Ascending aorta (tissue), 2 donors: ENCODE results near the gene DLG1. TPM values are rescaled to one million over a fixed set of nuclear protein-coding genes. Genes with fewer than 3 reads are reported as not detected.

Experiments
- DNase-seq, 2 donors: peaks; one replicate each; pipeline ENCODE4 v3.0.0-alpha.2; 2019; ENCODE audit warnings: low spot score in 2 of 2
- H3K27ac ChIP-seq, 2 donors: fragments of 200-600 bp; sonication (generic); one replicate each; pipeline ENCODE4 v1.5.1; 2016 to 2017; ENCODE audit warnings: mild to moderate bottlenecking in 1 of 2
- H3K27me3 ChIP-seq: fragments of 200-600 bp; sonication (generic); one replicate; pipeline ENCODE4 v1.5.1; 2017
- H3K36me3 ChIP-seq, 2 donors: fragments of 200-600 bp; sonication (generic); one replicate each; pipeline ENCODE4 v1.5.1; 2016
- H3K4me1 ChIP-seq, 2 donors: fragments of 200-600 bp; sonication (generic); one replicate each; pipeline ENCODE4 v1.5.1; 2016 to 2017; ENCODE audit warnings: mild to moderate bottlenecking in 1 of 2
- H3K4me3 ChIP-seq, 2 donors: fragments of 200-600 bp; sonication (generic); one replicate each; pipeline ENCODE4 v1.5.1; 2016 to 2017; ENCODE audit warnings: mild to moderate bottlenecking in 1 of 2
- H3K9me3 ChIP-seq, 2 donors: fragments of 200-600 bp; sonication (generic); one replicate each; pipeline ENCODE4 v1.5.1; 2016
- CTCF ChIP-seq, 3 experiments: fragments of 200-600 bp in 2 of 3; fragments of 450-650 bp in 1 of 3; sonication (generic) in 2 of 3; IDR thresholded peaks; one replicate each; pipeline ENCODE4 v1.5.1; 2016 to 2019; ENCODE audit warnings: antibody characterized with exemption in 3 of 3, mild to moderate bottlenecking in 1 of 3, moderate library complexity in 1 of 3
- intact Hi-C: fragments of 100-400 bp; cut with DNase I; formaldehyde crosslinking; loops from one replicate; pipeline ENCODE4 v1.15.1; 2023
- total RNA-seq: library from RNA; depleted of rRNA; stranded (reverse); fragments of >200 nt; gene quantifications from one replicate; pipeline ENCODE4 v1.1.0, GENCODE V29; 2016

The DLG1 gene
- total RNA-seq, 1 donor from 2014 or later, result 31.0 TPM

GRCh38 chr3:197237897-197238296 lies 60.5 kb downstream of the DLG1 start:
- DNase-seq, result no peak
- Histone ChIP-seq H3K27ac (no peak overlapping the region), H3K36me3 (no peaks in the 10 kb centered on the region), H3K4me1 (no peaks in the 10 kb centered on the region), H3K4me3 (no peak overlapping the region), H3K9me3 (peaks cover 3 to 38% of the 10 kb centered on the region in 2 donors), H3K27me3 (no peaks in the 10 kb centered on the region)
- intact Hi-C loops, result no loop called here
- no peak for TF ChIP-seq CTCF (IDR thresholded peaks at IDR 0.05)

DNA sequence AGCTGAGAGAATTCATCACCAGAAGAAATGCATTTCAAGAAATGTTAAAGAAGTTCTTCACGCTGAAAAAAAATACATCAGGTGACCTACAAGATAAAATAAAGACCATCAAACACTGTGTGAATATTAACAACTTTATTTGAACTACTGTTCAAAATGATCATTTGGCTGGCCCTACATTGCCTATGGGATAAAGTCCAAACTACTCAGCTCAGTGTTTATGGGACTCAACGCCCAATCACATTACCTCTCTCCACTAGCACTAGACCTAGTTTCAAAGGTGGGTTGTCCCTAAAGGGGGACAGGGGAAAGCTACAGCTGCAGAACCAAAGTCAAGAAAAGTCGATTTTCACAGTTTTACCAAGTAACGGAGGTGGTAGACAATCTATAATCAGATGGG lies 62.0 kb downstream of the DLG1 start:
- TF ChIP-seq CTCF (IDR thresholded peaks at IDR 0.05), result no peak

GRCh38 chr3:197234947-197235914 lies 63.2 kb downstream of the DLG1 start:
- Histone ChIP-seq H3K27ac (no peak overlapping the region), H3K36me3 (no peaks in the 10 kb centered on the region), H3K9me3 (peaks cover 0 to 16% of the 10 kb centered on the region in 2 donors), H3K4me1 (no peaks in the 10 kb centered on the region), H3K27me3 (no peaks in the 10 kb centered on the region), H3K4me3 (no peak overlapping the region)
- TF ChIP-seq CTCF (IDR thresholded peaks at IDR 0.05), result no peak
- DNase-seq, result no peak
- intact Hi-C loops, result no loop called here

More for the DNA sequence above, 62.0 kb downstream of the DLG1 start:
- Histone ChIP-seq H3K9me3 (peaks cover 0 to 23% of the 10 kb centered on the region in 2 donors), H3K27ac (no peak overlapping the region), H3K36me3 (no peaks in the 10 kb centered on the region), H3K4me1 (no peaks in the 10 kb centered on the region), H3K27me3 (no peaks in the 10 kb centered on the region), H3K4me3 (no peak overlapping the region)
- intact Hi-C loops, result no loop called here
- no peak for DNase-seq

- no peaks in the 10 kb centered on the region for H3K36me3 ChIP-seq
- H3K4me3 ChIP-seq, result no peak overlapping the region
- no peaks in the 10 kb centered on the region for H3K4me1 ChIP-seq
- H3K27ac ChIP-seq, result no peak overlapping the region
- H3K9me3 ChIP-seq, result peaks cover 0 to 9% of the 10 kb centered on the region in 2 donors
- no peaks in the 10 kb centered on the region for H3K27me3 ChIP-seq
- TF ChIP-seq CTCF (IDR thresholded peaks at IDR 0.05), result no peak
- DNase-seq, result no peak
- intact Hi-C loops, result no loop called here
Observed at GRCh38 chr3:197231321-197231720, 67.1 kb downstream of the DLG1 start.

DNA sequence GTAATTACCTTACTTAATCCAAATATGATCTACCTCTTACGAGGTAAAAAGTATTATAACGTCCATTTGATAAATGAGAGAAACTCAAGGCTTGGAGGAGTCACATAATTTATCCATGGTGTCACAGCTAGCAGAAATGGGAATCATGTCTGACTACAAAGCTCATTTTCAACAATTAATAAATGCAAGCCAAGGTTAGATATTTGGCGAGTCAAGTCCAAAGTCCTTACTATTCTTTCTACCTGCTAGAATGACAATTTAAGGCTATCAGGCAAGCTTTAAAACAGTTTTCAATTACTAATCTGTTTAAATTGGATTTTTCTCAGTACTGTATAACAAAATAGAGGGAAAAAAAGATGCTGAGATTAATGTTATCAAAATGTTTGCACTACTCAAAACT lies 68.6 kb downstream of the DLG1 start:
- intact Hi-C loops, result loop anchor here (10.0 kb wide), 1 partner anchor 285 kb away; no protein-coding TSS in a partner anchor
- no peak for DNase-seq

More for the DNA sequence above, 68.6 kb downstream of the DLG1 start:
- H3K36me3 ChIP-seq, result no peaks in the 10 kb centered on the region
- H3K4me3 ChIP-seq, result no peak overlapping the region
- H3K4me1 ChIP-seq, result no peaks in the 10 kb centered on the region
- no peak for TF ChIP-seq CTCF (IDR thresholded peaks at IDR 0.05)
- H3K27me3 ChIP-seq, result no peaks in the 10 kb centered on the region
- H3K27ac ChIP-seq, result no peak overlapping the region
- H3K9me3 ChIP-seq, result no peaks in the 10 kb centered on the region
